ENCODE results near the gene CHRM5.
"Not testable (repeated sequence)": the region's sequence is repeated elsewhere in the genome, so short reads cannot be mapped to it uniquely, and the experiment has no call there.

The CHRM5 gene

DNA sequence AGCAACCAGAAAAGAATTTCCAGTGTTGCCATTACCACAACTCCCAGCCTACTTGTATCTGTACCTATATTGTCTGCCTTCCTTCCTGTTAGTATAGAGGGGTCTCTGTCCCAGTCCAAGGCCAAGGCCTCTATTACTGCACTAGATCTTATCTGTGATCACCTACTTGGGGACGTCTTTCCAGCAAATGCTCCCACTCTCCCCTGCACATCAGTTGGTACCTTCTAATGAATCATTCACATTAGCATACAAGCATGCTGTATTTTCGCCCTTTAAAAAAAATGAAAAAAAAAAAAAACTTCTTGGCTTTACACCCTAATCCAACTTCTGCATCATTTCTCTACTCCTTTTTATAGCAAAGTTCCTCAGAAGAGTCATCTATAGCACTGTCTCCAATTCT lies 75.5 kb downstream of the CHRM5 start:
- H3K27me3 ChIP-seq, result peaks cover 31% of the 10 kb centered on the region
- peaks cover 7 to 8% of the 10 kb centered on the region in 2 experiments for H3K4me1 ChIP-seq (ENCODE audit: control insufficient read depth in 1 of 2, insufficient read depth in 1 of 2, low read depth in 1 of 2, low read length in 1 of 2)
- H3K4me3 ChIP-seq (ENCODE audit: low read depth in 1 of 2, low read length in 1 of 2), result no peak overlapping the region
- no peak overlapping the region for H3K27ac ChIP-seq
- H3K36me3 ChIP-seq, result no peaks in the 10 kb centered on the region
- H3K9me3 ChIP-seq, result no peaks in the 10 kb centered on the region
- no peak for TF ChIP-seq CTCF (IDR thresholded peaks at IDR 0.05)

DNA sequence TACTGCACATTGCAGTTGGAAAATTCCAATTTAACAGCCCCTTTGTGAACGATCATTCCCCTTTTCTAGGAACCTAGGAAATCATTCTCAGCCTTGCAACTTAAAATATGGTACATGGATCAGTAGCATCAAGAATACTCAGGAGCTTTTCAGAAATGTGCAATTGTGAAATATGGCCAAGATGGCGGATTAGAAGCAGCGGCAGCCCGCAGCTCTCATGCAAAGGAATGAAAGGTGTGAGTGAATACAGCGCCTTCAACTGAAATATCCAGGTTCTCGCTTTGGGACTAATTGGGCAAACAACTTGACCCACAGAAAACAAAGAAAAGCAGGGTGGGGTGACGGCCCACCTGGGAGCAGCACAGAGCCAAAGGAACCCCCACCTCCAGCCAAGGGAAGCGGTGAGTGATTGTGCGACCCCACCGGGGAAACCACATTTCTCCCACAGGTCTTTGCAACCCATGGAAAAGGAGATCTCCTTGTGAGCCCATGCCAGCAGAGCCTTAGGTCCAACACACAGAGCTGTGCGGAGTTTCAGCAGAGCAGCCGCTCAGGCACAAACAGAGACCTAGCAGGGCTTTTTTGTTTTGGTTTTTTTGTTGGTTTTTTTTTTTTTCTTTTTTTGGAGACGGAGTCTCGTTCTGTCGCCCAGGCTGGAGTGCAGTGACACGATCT lies 78.3 kb downstream of the CHRM5 start:
- Histone ChIP-seq H3K4me3 (ENCODE audit: low read depth in 1 of 2, low read length in 1 of 2) (no peak overlapping the region), H3K4me1 (ENCODE audit: control insufficient read depth in 1 of 2, insufficient read depth in 1 of 2, low read depth in 1 of 2, low read length in 1 of 2) (no peaks in the 10 kb centered on the region), H3K27ac (no peak overlapping the region), H3K27me3 (peaks cover 3% of the 10 kb centered on the region), H3K36me3 (no peaks in the 10 kb centered on the region), H3K9me3 (no peaks in the 10 kb centered on the region)
- no peak for TF ChIP-seq CTCF (IDR thresholded peaks at IDR 0.05)

- Histone ChIP-seq H3K27ac (no peak overlapping the region), H3K36me3 (no peaks in the 10 kb centered on the region), H3K4me1 (ENCODE audit: control insufficient read depth in 1 of 2, insufficient read depth in 1 of 2, low read depth in 1 of 2, low read length in 1 of 2) (no peaks in the 10 kb centered on the region), H3K27me3 (no peaks in the 10 kb centered on the region), H3K4me3 (ENCODE audit: low read depth in 1 of 2, low read length in 1 of 2) (no peak overlapping the region), H3K9me3 (no peaks in the 10 kb centered on the region)
- TF ChIP-seq CTCF (IDR thresholded peaks at IDR 0.05), result no peak
Measured at GRCh38 chr15:34047893-34048775, 79.8 kb downstream of the CHRM5 start.

- Histone ChIP-seq H3K4me1 (ENCODE audit: control insufficient read depth in 1 of 2, insufficient read depth in 1 of 2, low read depth in 1 of 2, low read length in 1 of 2) (no peaks in the 10 kb centered on the region), H3K27ac (no peak overlapping the region), H3K9me3 (no peaks in the 10 kb centered on the region), H3K4me3 (ENCODE audit: low read depth in 1 of 2, low read length in 1 of 2) (no peak overlapping the region), H3K27me3 (no peaks in the 10 kb centered on the region), H3K36me3 (no peaks in the 10 kb centered on the region)
- no peak for TF ChIP-seq CTCF (IDR thresholded peaks at IDR 0.05)
Measured at GRCh38 chr15:34049112-34049511, 80.8 kb downstream of the CHRM5 start.

- not testable (repeated sequence) for H3K9me3 ChIP-seq; H3K36me3 ChIP-seq; H3K4me3 ChIP-seq (ENCODE audit: low read depth in 1 of 2, low read length in 1 of 2); H3K4me1 ChIP-seq (ENCODE audit: control insufficient read depth in 1 of 2, insufficient read depth in 1 of 2, low read depth in 1 of 2, low read length in 1 of 2); H3K27me3 ChIP-seq; H3K27ac ChIP-seq
Measured at GRCh38 chr15:34050385-34050784, 82.1 kb downstream of the CHRM5 start.

GRCh38 chr15:34054081-34054707 lies 85.9 kb downstream of the CHRM5 start:
- Histone ChIP-seq H3K36me3 (no peaks in the 10 kb centered on the region), H3K4me3 (ENCODE audit: low read depth in 1 of 2, low read length in 1 of 2) (no peak overlapping the region), H3K27ac (no peak overlapping the region), H3K9me3 (no peaks in the 10 kb centered on the region), H3K27me3 (no peaks in the 10 kb centered on the region), H3K4me1 (ENCODE audit: control insufficient read depth in 1 of 2, insufficient read depth in 1 of 2, low read depth in 1 of 2, low read length in 1 of 2) (no peaks in the 10 kb centered on the region)
- TF ChIP-seq CTCF (IDR thresholded peaks at IDR 0.05), result no peak

Data from neutrophil (primary cell).